Tibial nerve (tissue), 4 donors: ENCODE measurements around the gene UMPS. TPM values are rescaled to one million over a fixed set of nuclear protein-coding genes. Genes with fewer than 3 reads are reported as not detected.

Source experiments
- DNase-seq, 2 donors: peaks; one replicate each; pipeline ENCODE4 v3.0.0-alpha.2; 2019; ENCODE audit warnings: low spot score in 2 of 2
- H3K27ac ChIP-seq, 4 donors: fragments of 200-600 bp; sonication (generic) in 3 of 4; one replicate each; pipeline ENCODE4 v1.5.1; 2017 to 2019; ENCODE audit warnings: mild to moderate bottlenecking in 1 of 4
- H3K27me3 ChIP-seq, 2 donors: fragments of 200-600 bp; sonication (generic) in 1 of 2; one replicate each; pipeline versions ENCODE4 v1.5.1 to v1.6.0; 2017 to 2019
- H3K36me3 ChIP-seq, 3 donors: fragments of 200-600 bp; sonication (generic); one replicate each; pipeline ENCODE4 v1.5.1; 2018 to 2019
- H3K4me1 ChIP-seq, 4 donors: fragments of 200-600 bp; sonication (generic) in 3 of 4; one replicate each; pipeline ENCODE4 v1.5.1; 2017 to 2019
- H3K4me3 ChIP-seq, 4 donors: fragments of 200-600 bp; sonication (generic) in 3 of 4; one replicate each; pipeline ENCODE4 v1.5.1; 2017 to 2019; ENCODE audit warnings: mild to moderate bottlenecking in 1 of 4, moderate library complexity in 1 of 4
- H3K9me3 ChIP-seq, 4 donors: fragments of 200-600 bp; sonication (generic) in 3 of 4; one replicate each; pipeline ENCODE4 v1.5.1; 2017 to 2019
- CTCF ChIP-seq, 5 experiments: fragments of 200-600 bp in 3 of 5; fragments of 450-650 bp in 2 of 5; sonication (generic) in 3 of 5; IDR thresholded peaks; one replicate each; pipeline ENCODE4 v1.5.1; 2016 to 2019; ENCODE audit warnings: antibody characterized with exemption in 5 of 5, mild to moderate bottlenecking in 3 of 5, moderate library complexity in 2 of 5
- EP300 ChIP-seq, 2 donors: sonication (generic); formaldehyde crosslinking; IDR thresholded peaks; one replicate each; pipeline ENCODE4 v1.6.1; 2017; ENCODE audit warnings: antibody characterized with exemption in 2 of 2, mild to moderate bottlenecking in 1 of 2
- POLR2A ChIP-seq, 2 donors: fragments of 450-650 bp; IDR thresholded peaks; one replicate each; pipeline ENCODE4 v1.6.1; 2017; ENCODE audit warnings: antibody characterized with exemption in 2 of 2, mild to moderate bottlenecking in 2 of 2, moderate library complexity in 2 of 2
- WGBS, 2 donors: methylation state at CpG; one replicate each; pipeline ENCODE4 v1.1.5; 2018; 5-methylcytosine and 5-hydroxymethylcytosine counted together
- total RNA-seq, 4 donors: library from RNA; depleted of rRNA; stranded (reverse); fragments of >200 nt; gene quantifications; one replicate each; pipeline ENCODE4 v1.1.0, GENCODE V29; 2016

The UMPS gene
- total RNA-seq, 4 donors from 2014 or later, result 11.0 to 34.5 (median 16.2) TPM

DNA sequence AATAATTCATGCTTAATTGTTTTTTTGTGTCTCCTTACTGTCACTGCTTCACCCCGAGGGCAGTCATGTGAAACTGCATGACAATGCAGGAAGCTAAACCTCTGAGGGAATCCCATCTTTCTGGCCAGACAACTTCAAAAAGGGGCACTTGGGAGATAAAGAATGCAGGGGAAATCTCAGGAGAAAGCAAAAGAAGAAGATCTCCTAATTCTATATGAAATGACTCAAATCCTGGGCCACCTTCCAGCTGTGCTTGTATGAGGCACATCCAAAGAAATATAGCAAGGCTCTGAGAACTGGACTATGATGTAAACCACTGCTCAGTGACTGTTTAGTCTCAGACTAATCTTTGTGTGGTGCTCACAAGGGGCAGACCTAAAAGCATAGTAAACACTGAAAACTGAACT lies 22.6 kb upstream of the UMPS start:
- no peaks in the 10 kb centered on the region for H3K9me3 ChIP-seq
- H3K4me3 ChIP-seq, result no peak overlapping the region
- no peak for DNase-seq
- no peak overlapping the region for H3K27ac ChIP-seq
- H3K27me3 ChIP-seq, result peaks cover 0 to 8% of the 10 kb centered on the region in 2 donors
- H3K36me3 ChIP-seq, result no peaks in the 10 kb centered on the region
- no peak for TF ChIP-seq POLR2A (IDR thresholded peaks at IDR 0.05)
- no peak for TF ChIP-seq CTCF (IDR thresholded peaks at IDR 0.05)
- TF ChIP-seq EP300 (IDR thresholded peaks at IDR 0.05), result no peak
- 24 to 44% methylated on average over 1 of the region's 1 CpG for WGBS, 2 donors
- no peaks in the 10 kb centered on the region for H3K4me1 ChIP-seq

GRCh38 chr3:124714223-124714853 lies 15.9 kb upstream of the UMPS start:
- H3K27ac ChIP-seq, result no peak overlapping the region
- 80 to 83% methylated on average over 11 of the region's 11 CpGs for WGBS, 2 donors
- no peak for TF ChIP-seq CTCF (IDR thresholded peaks at IDR 0.05)
- TF ChIP-seq EP300 (IDR thresholded peaks at IDR 0.05), result no peak
- no peak for TF ChIP-seq POLR2A (IDR thresholded peaks at IDR 0.05)
- H3K4me3 ChIP-seq, result no peak overlapping the region
- peaks cover 0 to 5% of the 10 kb centered on the region in 2 donors for H3K27me3 ChIP-seq
- no peaks in the 10 kb centered on the region for H3K36me3 ChIP-seq
- DNase-seq, result no peak
- H3K9me3 ChIP-seq, result no peaks in the 10 kb centered on the region
- H3K4me1 ChIP-seq, result no peaks in the 10 kb centered on the region

DNA sequence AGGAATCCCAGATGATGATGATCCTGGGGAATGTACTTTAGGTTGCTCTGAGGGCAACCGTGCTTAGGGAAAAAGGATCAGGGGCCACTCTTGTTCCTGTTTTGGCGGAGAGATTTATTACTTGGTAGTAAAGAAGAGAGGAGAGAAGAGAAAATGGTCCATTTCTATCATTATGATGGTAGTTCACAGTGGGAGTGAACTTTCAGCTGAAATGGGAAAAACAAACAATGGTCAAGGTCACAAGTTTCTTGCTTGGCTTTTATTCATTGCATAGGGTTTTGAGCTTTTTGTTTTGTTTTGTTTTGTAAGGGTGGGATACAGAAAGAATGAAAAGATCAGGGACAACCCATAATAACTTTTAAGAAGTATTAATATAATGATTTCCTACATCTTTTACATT lies 7.7 kb upstream of the UMPS start:
- no peaks in the 10 kb centered on the region for H3K36me3 ChIP-seq
- no peak overlapping the region for H3K4me3 ChIP-seq
- no peak for DNase-seq
- H3K27ac ChIP-seq, result no peak overlapping the region
- no peak for TF ChIP-seq POLR2A (IDR thresholded peaks at IDR 0.05)
- TF ChIP-seq EP300 (IDR thresholded peaks at IDR 0.05), result no peak
- no peak for TF ChIP-seq CTCF (IDR thresholded peaks at IDR 0.05)
- H3K9me3 ChIP-seq, result no peaks in the 10 kb centered on the region
- H3K27me3 ChIP-seq, result peaks cover 0 to 38% of the 10 kb centered on the region in 2 donors
- H3K4me1 ChIP-seq, result no peaks in the 10 kb centered on the region
- WGBS, 2 donors, result 50 to 55% methylated on average over 2 of the region's 2 CpGs

- DNase-seq, result no peak
- H3K36me3 ChIP-seq, result peaks cover 0 to 13% (median 0%) of the 10 kb centered on the region in 3 donors
- H3K9me3 ChIP-seq, result no peaks in the 10 kb centered on the region
- peaks cover 0 to 42% (median 12%) of the 10 kb centered on the region in 4 donors for H3K4me1 ChIP-seq
- TF ChIP-seq CTCF (IDR thresholded peaks at IDR 0.05) (no peak), POLR2A (IDR thresholded peaks at IDR 0.05) (no peak), EP300 (IDR thresholded peaks at IDR 0.05) (no peak)
- 18 to 21% methylated on average over 13 of the region's 13 CpGs for WGBS, 2 donors
- peak overlapping the region; percentile 60 to 97 (median 71) for H3K4me3 ChIP-seq
- peaks cover 0 to 15% of the 10 kb centered on the region in 2 donors for H3K27me3 ChIP-seq
- H3K27ac ChIP-seq, result peak overlapping the region in 2 of 4 donors; percentile 75 to 87
Measured at GRCh38 chr3:124730941-124731297, 667 bp downstream of the UMPS start.

DNA sequence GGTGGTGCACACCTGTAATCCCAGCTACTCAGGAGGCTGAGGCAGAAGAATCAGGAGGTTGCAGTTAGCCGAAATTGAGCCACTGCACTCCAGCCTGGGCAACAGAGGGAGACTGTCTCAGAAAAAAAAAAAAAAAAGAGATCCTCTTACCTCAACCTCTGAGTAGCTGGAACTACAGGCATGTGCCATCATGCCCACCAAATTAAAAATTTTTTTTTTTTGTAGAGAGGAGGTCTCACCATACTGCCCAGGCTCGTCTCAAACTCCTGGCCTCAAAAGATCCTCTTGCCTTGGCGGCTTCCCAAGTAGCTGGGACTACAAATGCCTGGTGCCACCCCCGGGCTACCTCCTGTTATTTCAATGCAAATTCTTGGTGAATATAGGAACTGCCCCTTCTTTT lies 1.5 kb downstream of the UMPS start:
- no peak for DNase-seq
- WGBS, 2 donors, result 77 to 82% methylated on average over 4 of the region's 4 CpGs
- Histone ChIP-seq H3K9me3 (no peaks in the 10 kb centered on the region), H3K4me1 (peaks cover 0 to 42% (median 12%) of the 10 kb centered on the region in 4 donors), H3K27ac (no peak overlapping the region), H3K27me3 (peaks cover 0 to 8% of the 10 kb centered on the region in 2 donors), H3K4me3 (no peak overlapping the region), H3K36me3 (peaks cover 0 to 20% (median 0%) of the 10 kb centered on the region in 3 donors)
- no peak for TF ChIP-seq CTCF (IDR thresholded peaks at IDR 0.05)
- no peak for TF ChIP-seq POLR2A (IDR thresholded peaks at IDR 0.05)
- no peak for TF ChIP-seq EP300 (IDR thresholded peaks at IDR 0.05)
